K562 (cell line): ENCODE results near the gene PARP14. TPM values are rescaled to one million over a fixed set of nuclear protein-coding genes. Genes with fewer than 3 reads are reported as not detected.

Experiments
- ATAC-seq: fragments of 200-7000 bp; cut with Tn5 transposase; 3 replicates; pipeline ENCODE4 v1.9.1; 2020; ENCODE audit warnings: moderate library complexity
- BruUV-seq: library from RNA; stranded (reverse); fragments of 400-500 nt; replicated peaks from 2 replicates; lab custom pipeline; 2021; lab: Mats Ljungman, UMichigan
- CTCF ChIA-PET: fragments of 300-600 bp; formaldehyde crosslinking; extraction: SDS; loops from one replicate; lab custom pipeline; 2021; ENCODE audit warnings: low intra/inter-chr PET ratio; lab: Yijun Ruan, JAX
- POLR2A ChIA-PET: fragments of 300-600, 350-650 bp; sonication (Branson Sonifier 250); formaldehyde crosslinking; extraction: SDS; loops from one replicate; lab custom pipeline; 2021; ENCODE audit warnings: antibody characterized with exemption, inconsistent platforms; lab: Yijun Ruan, JAX
- DNase-seq, 4 experiments: peaks; one replicate each; pipeline versions ENCODE4 v3.0.0 to v3.0.0-alpha.2; 2011 to 2018; ENCODE audit warnings: low spot score in 3 of 4, mixed read lengths in 3 of 4; ENCODE audit errors: extremely low read depth in 1 of 4
- FAIRE-seq: peaks from 2 replicates; lab custom pipeline; 2011; peaks lifted over from hg19 to GRCh38; lab: Jason Lieb, UNC
- H2AFZ ChIP-seq: 2 replicates; pipeline ENCODE4 v1.6.0; 2011; ENCODE audit warnings: low read depth, low read length, control low read depth, inconsistent platforms
- H3K27ac ChIP-seq: fragments of 200-600 bp; 3 replicates; pipeline ENCODE4 v1.8.0; 2011; ENCODE audit warnings: low read depth, mild to moderate bottlenecking, control low read depth, inconsistent platforms, low read length, moderate library complexity, mixed read lengths; ENCODE audit errors: extremely low read depth
- H3K27me3 ChIP-seq, 2 experiments: fragments of 300-600 bp in 1 of 2; 2 replicates in 1 of 2; 3 replicates in 1 of 2; pipeline versions ENCODE4 v1.6.0 to v1.8.0; 2011; ENCODE audit warnings: inconsistent platforms in 2 of 2, low read length in 2 of 2, mild to moderate bottlenecking in 1 of 2, mixed read lengths in 1 of 2, moderate library complexity in 1 of 2; ENCODE audit not compliant: control insufficient read depth in 2 of 2, insufficient read depth in 2 of 2
- H3K36me3 ChIP-seq: fragments of 300-600 bp; 3 replicates; pipeline ENCODE4 v1.8.0; 2011; ENCODE audit warnings: mild to moderate bottlenecking, low read length, inconsistent platforms; ENCODE audit not compliant: control insufficient read depth, insufficient read depth
- H3K4me1 ChIP-seq, 2 experiments: fragments of 200-600 bp in 1 of 2; replicated peaks in 1 of 2; 2 replicates in 1 of 2; 3 replicates in 1 of 2; pipeline versions ENCODE4 v1.5.1 to v1.8.0; 2011; ENCODE audit warnings: inconsistent platforms in 2 of 2, low read length in 2 of 2, mild to moderate bottlenecking in 1 of 2, mixed read lengths in 1 of 2, moderate library complexity in 1 of 2; ENCODE audit not compliant: control insufficient read depth in 2 of 2, insufficient read depth in 2 of 2
- H3K4me2 ChIP-seq: 2 replicates; pipeline ENCODE4 v1.6.1; 2011; ENCODE audit warnings: low read length, control low read depth, inconsistent platforms, mixed read lengths; ENCODE audit not compliant: insufficient read depth
- H3K4me3 ChIP-seq: fragments of 200-600 bp; sonication (generic), shearing (Covaris generic); 2 replicates; pipeline ENCODE4 v1.5.1; 2016; ENCODE audit warnings: control low read depth, inconsistent platforms
- H3K79me2 ChIP-seq: fragments of 200-600 bp; 3 replicates; pipeline ENCODE4 v1.8.0; 2011; ENCODE audit warnings: low read length, inconsistent platforms; ENCODE audit not compliant: control insufficient read depth, insufficient read depth
- H3K9ac ChIP-seq, 2 experiments: 2 replicates each; pipeline versions ENCODE4 v1.6.0 to v1.6.1; 2011; ENCODE audit warnings: low read depth in 2 of 2, low read length in 2 of 2, control low read depth in 1 of 2, inconsistent platforms in 1 of 2, mild to moderate bottlenecking in 1 of 2, mixed read lengths in 1 of 2; ENCODE audit not compliant: insufficient read depth in 1 of 2
- H3K9me1 ChIP-seq: one replicate; pipeline ENCODE4 v1.6.0; 2011; ENCODE audit warnings: inconsistent platforms, mild to moderate bottlenecking, low read length, moderate library complexity; ENCODE audit not compliant: control insufficient read depth, insufficient read depth
- H3K9me3 ChIP-seq: replicated peaks from 2 replicates; pipeline ENCODE4 v1.5.1; 2011; ENCODE audit warnings: low read depth, low read length, inconsistent platforms; ENCODE audit not compliant: control insufficient read depth, insufficient read depth
- H4K20me1 ChIP-seq: replicated peaks from 2 replicates; pipeline ENCODE4 v1.6.1; 2011; ENCODE audit warnings: low read length, inconsistent platforms, mixed read lengths; ENCODE audit not compliant: control insufficient read depth, insufficient read depth
- ARNT ChIP-seq, 2 experiments: fragments of 450-650 bp; IDR thresholded peaks; 2 replicates each; pipeline ENCODE4 v1.6.1; 2016; ENCODE audit warnings: mild to moderate bottlenecking in 1 of 2
- HIVEP1 ChIP-seq: fragments of 250-450 bp; sonication (Bioruptor Pico); IDR thresholded peaks from 2 replicates; pipeline ENCODE4 v1.4.0; 2020; ENCODE audit warnings: mild to moderate bottlenecking
- HNRNPL ChIP-seq: fragments of 200-400 bp; formaldehyde crosslinking; IDR thresholded peaks from 2 replicates; pipeline ENCODE4 v1.6.1; 2017; ENCODE audit warnings: low read depth, mild to moderate bottlenecking, low read length
- HNRNPLL ChIP-seq: fragments of 200-400 bp; formaldehyde crosslinking; IDR thresholded peaks from 2 replicates; pipeline ENCODE4 v1.6.1; 2017; ENCODE audit warnings: low read length, low read depth, mild to moderate bottlenecking; ENCODE audit not compliant: poor library complexity, severe bottlenecking
- POLR2H ChIP-seq: IDR thresholded peaks from 2 replicates; pipeline ENCODE4 v1.6.1; 2016; ENCODE audit warnings: missing genetic modification characterization, low read depth, mild to moderate bottlenecking, control low read depth, missing compliant biosample characterization, moderate library complexity
- TFE3 ChIP-seq: fragments of 450-650 bp; formaldehyde crosslinking; IDR thresholded peaks from 2 replicates; pipeline ENCODE4 v1.4.0; 2020; ENCODE audit warnings: mild to moderate bottlenecking, mixed read lengths
- WGBS: fragments of 100-300 bp; shearing (Covaris generic); methylation state at CpG from one replicate; pipeline ENCODE4 v1.1.6; 2016; ENCODE audit warnings: low coverage, mixed read lengths; ENCODE audit not compliant: insufficient coverage; ENCODE audit errors: missing lambda C conversion rate; 5-methylcytosine and 5-hydroxymethylcytosine counted together
- in situ Hi-C: fragments of 300-500 bp; cut with MboI; formaldehyde crosslinking; loops from 4 replicates; pipeline ENCODE4 v1.15.0; 2018; ENCODE audit warnings: inconsistent platforms, mixed read lengths
- intact Hi-C: fragments of 100-400 bp; cut with micrococcal nuclease; formaldehyde crosslinking; loops from 2 replicates; pipeline ENCODE4 v1.14.2; 2022
- polyA plus RNA-seq, 8 experiments: library from polyadenylated mRNA; depleted of rRNA in 4 of 8; stranded (reverse) in 5 of 8; unstranded in 3 of 8; fragments of >200 nt; fragmentation: Nextera tagmentation in 2 of 8; fragmentation: Illumina TruSeq in 1 of 8; extraction: Ambion mirVana in 2 of 8; extraction: Trizol in 1 of 8; gene quantifications; 2 replicates each; pipeline versions ENCODE4 v1.2.1 to v1.2.3, GENCODE V29; 2011 to 2014; ENCODE audit warnings: inconsistent platforms in 1 of 8, missing spikeins in 1 of 8
- total RNA-seq, 7 experiments: library from RNA; depleted of rRNA in 6 of 7; stranded (reverse); fragments of >200 nt in 6 of 7; fragmentation: Illumina TruSeq in 2 of 7; extraction: Trizol in 2 of 7; gene quantifications; 2 replicates each; pipeline versions ENCODE4 v1.2.1 to v1.2.3, GENCODE V29; 2011 to 2021; ENCODE audit warnings: low replicate concordance in 1 of 7
- TF ChIP-seq, protein P1 (sequence below), 2 experiments: fragments of 450-650 bp; IDR thresholded peaks; 2 replicates each; pipeline ENCODE4 v1.6.1; 2016
- TF ChIP-seq, protein P2 (sequence below): fragments of 450-650 bp; formaldehyde crosslinking; IDR thresholded peaks from 2 replicates; pipeline ENCODE4 v1.4.0; 2022; ENCODE audit warnings: missing genetic modification characterization

PARP14 gene
- total and polyA plus RNA-seq, 9 of the 15 experiments (the other 6 are each of a cell fraction or from before 2014, with no cell fraction given), result 3.1 to 14.4 (median 9.0) TPM

DNA sequence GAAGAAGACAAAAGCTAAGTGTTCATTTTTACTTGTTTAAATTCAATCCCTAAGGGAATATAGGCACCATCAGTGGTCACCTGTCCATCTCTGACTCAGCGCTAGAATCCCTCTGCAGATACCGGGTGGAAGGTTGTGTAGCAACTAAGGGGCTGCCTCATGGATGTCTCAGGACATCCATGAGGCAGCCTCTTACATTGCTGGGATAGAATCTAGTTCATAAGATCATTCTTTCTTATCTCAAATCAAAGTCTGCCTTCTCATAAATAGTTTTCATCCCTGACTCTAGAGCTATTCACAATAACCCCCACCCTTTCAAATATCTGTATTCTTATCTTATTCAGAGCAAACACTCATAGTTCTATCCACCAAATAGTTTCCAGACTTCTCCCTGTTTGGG, 74.9 kb downstream of the PARP14 start:
- intact Hi-C loops, result loop anchor here (10.0 kb wide), 3 partner anchors 99 to 269 kb away; partner anchors contain the start of gene SEMA5B
- FAIRE-seq, result no peak
- ATAC-seq, result no peak
- no peak for TF ChIP-seq HNRNPLL
- no peak for TF ChIP-seq TFE3 (CRISPR knock-in tag)
- TF ChIP-seq, protein P1, sequence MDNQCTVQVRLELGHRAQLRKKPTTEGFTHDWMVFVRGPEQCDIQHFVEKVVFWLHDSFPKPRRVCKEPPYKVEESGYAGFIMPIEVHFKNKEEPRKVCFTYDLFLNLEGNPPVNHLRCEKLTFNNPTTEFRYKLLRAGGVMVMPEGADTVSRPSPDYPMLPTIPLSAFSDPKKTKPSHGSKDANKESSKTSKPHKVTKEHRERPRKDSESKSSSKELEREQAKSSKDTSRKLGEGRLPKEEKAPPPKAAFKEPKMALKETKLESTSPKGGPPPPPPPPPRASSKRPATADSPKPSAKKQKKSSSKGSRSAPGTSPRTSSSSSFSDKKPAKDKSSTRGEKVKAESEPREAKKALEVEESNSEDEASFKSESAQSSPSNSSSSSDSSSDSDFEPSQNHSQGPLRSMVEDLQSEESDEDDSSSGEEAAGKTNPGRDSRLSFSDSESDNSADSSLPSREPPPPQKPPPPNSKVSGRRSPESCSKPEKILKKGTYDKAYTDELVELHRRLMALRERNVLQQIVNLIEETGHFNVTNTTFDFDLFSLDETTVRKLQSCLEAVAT (IDR thresholded peaks at IDR 0.05), result no peak
- no peak for TF ChIP-seq HIVEP1 (CRISPR knock-in tag)
- no peak for TF ChIP-seq HNRNPL
- no peak for TF ChIP-seq ARNT (IDR thresholded peaks at IDR 0.05)
- TF ChIP-seq, protein P2, sequence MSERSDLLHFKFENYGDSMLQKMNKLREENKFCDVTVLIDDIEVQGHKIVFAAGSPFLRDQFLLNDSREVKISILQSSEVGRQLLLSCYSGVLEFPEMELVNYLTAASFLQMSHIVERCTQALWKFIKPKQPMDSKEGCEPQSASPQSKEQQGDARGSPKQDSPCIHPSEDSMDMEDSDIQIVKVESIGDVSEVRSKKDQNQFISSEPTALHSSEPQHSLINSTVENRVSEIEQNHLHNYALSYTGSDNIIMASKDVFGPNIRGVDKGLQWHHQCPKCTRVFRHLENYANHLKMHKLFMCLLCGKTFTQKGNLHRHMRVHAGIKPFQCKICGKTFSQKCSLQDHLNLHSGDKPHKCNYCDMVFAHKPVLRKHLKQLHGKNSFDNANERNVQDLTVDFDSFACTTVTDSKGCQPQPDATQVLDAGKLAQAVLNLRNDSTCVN, result no peak
- no peak for TF ChIP-seq POLR2H

More for the DNA sequence above, 74.9 kb downstream of the PARP14 start:
- Histone ChIP-seq H2AFZ (no peak overlapping the region), H3K4me2 (no peak overlapping the region), H3K36me3 (peaks cover 13% of the 10 kb centered on the region), H3K27ac (no peak overlapping the region), H3K9me1 (no peaks in the 10 kb centered on the region), H3K9ac (no peak overlapping the region), H4K20me1 (no peaks in the 10 kb centered on the region), H3K79me2 (no peaks in the 10 kb centered on the region), H3K27me3 (no peaks in the 10 kb centered on the region), H3K4me1 (no peaks in the 10 kb centered on the region), H3K4me3 (no peak overlapping the region), H3K9me3 (no peaks in the 10 kb centered on the region)
- DNase-seq, result no peak
- ChIA-PET POLR2A (interaction anchor here (1.2 kb wide), 1 partner anchor 12 kb away, joined by 4 read pairs; no protein-coding TSS in a partner anchor), CTCF (no interaction called here)
- no TSS peak for BruUV-seq
- WGBS, result 83% methylated on average over 2 of the region's 2 CpGs
- in situ Hi-C loops, result no loop called here
